CD8-positive, alpha-beta memory T cell (primary cell): Measurements from ENCODE around the gene CYB5RL. TPM values are rescaled to one million over a fixed set of nuclear protein-coding genes. Genes with fewer than 3 reads are reported as not detected.
A peak's percentile ranks its signal among the peaks of the same experiment; 100 is the strongest.

Experiments
- CTCF ChIA-PET: fragments of 350-600 bp; sonication (Branson Sonifier 250); formaldehyde crosslinking; loops from one replicate; lab custom pipeline; 2021; ENCODE audit warnings: antibody characterized with exemption; lab: Charles Lee
- POLR2A ChIA-PET: fragments of 350-600 bp; sonication (Branson Sonifier 250); formaldehyde crosslinking; loops from one replicate; lab custom pipeline; 2021; ENCODE audit warnings: antibody characterized with exemption; lab: Charles Lee
- DNase-seq, 5 donors: peaks; one replicate each; pipeline versions ENCODE4 v3.0.0 to v3.0.0-alpha.2; 2020 to 2022; ENCODE audit warnings: mixed read lengths in 1 of 5
- H3K27ac ChIP-seq: one replicate; pipeline ENCODE4 v1.7.0; 2013; ENCODE audit warnings: low read depth, mild to moderate bottlenecking, low read length, moderate library complexity
- H3K27me3 ChIP-seq: 2 replicates; pipeline ENCODE4 v1.7.0; 2013; ENCODE audit warnings: low read length, mild to moderate bottlenecking; ENCODE audit not compliant: insufficient read depth, poor library complexity, severe bottlenecking
- H3K36me3 ChIP-seq: 2 replicates; pipeline ENCODE4 v1.7.0; 2013; ENCODE audit warnings: mild to moderate bottlenecking, low read length, moderate library complexity; ENCODE audit not compliant: insufficient read depth
- H3K4me1 ChIP-seq: 2 replicates; pipeline ENCODE4 v1.7.0; 2013; ENCODE audit warnings: mild to moderate bottlenecking, low read length, moderate library complexity; ENCODE audit not compliant: insufficient read depth
- H3K4me3 ChIP-seq: 2 replicates; pipeline ENCODE4 v1.7.0; 2013; ENCODE audit warnings: mild to moderate bottlenecking, low read length
- H3K9me3 ChIP-seq: 2 replicates; pipeline ENCODE4 v1.7.0; 2013; ENCODE audit warnings: mild to moderate bottlenecking, low read length
- H3K27ac Mint-ChIP-seq, 8 donors: one replicate each; pipeline ENCODE4 v1.8.0; 2020 to 2021; ENCODE audit warnings: mixed read lengths in 8 of 8, mild to moderate bottlenecking in 6 of 8, inconsistent platforms in 3 of 8, moderate library complexity in 3 of 8
- H3K27me3 Mint-ChIP-seq, 2 donors: one replicate each; pipeline ENCODE4 v1.8.0; 2020 to 2021; ENCODE audit warnings: mixed read lengths in 2 of 2, mild to moderate bottlenecking in 1 of 2, moderate library complexity in 1 of 2
- H3K36me3 Mint-ChIP-seq, 3 donors: one replicate each; pipeline ENCODE4 v1.8.0; 2020 to 2021; ENCODE audit warnings: mixed read lengths in 3 of 3, inconsistent platforms in 1 of 3, mild to moderate bottlenecking in 1 of 3
- H3K4me1 Mint-ChIP-seq, 3 donors: one replicate each; pipeline ENCODE4 v1.8.0; 2020 to 2021; ENCODE audit warnings: mixed read lengths in 3 of 3, inconsistent platforms in 1 of 3, mild to moderate bottlenecking in 1 of 3
- H3K4me3 Mint-ChIP-seq, 7 donors: one replicate each; pipeline ENCODE4 v1.8.0; 2020 to 2021; ENCODE audit warnings: mixed read lengths in 7 of 7, mild to moderate bottlenecking in 6 of 7, moderate library complexity in 4 of 7, inconsistent platforms in 2 of 7
- H3K9me3 Mint-ChIP-seq, 5 donors: one replicate each; pipeline ENCODE4 v1.8.0; 2020 to 2022; ENCODE audit warnings: mixed read lengths in 5 of 5, mild to moderate bottlenecking in 3 of 5, moderate library complexity in 2 of 5, inconsistent platforms in 1 of 5
- polyA plus RNA-seq: library from polyadenylated mRNA; unstranded; fragments of 300-500 nt; fragmentation: Illumina TruSeq; gene quantifications from one replicate; pipeline ENCODE4 v1.2.3, GENCODE V29; 2021
- total RNA-seq, 2 experiments: library from RNA; stranded (reverse); gene quantifications; one replicate each; pipeline ENCODE4 v1.2.3, GENCODE V29; 2021

The CYB5RL gene
- 10 to 100 TPM; 11.8 to 13.9 TPM for total RNA-seq
- 3.7 TPM for polyA plus RNA-seq

- H3K27ac Mint-ChIP-seq, result peak within 1 kb of the TSS; percentile 27 to 93 (median 92)
- POLR2A ChIA-PET, result interaction anchor here (1.1 kb wide), 1 partner anchor 206 kb away, joined by 4 read pairs; the partner anchor contains the start of gene SSBP3
- H3K4me1 Mint-ChIP-seq, result peaks cover 37 to 55% (median 38%) of the 10 kb centered on the region in 3 donors
- Histone ChIP-seq H3K4me1 (peaks cover 19% of the 10 kb centered on the region), H3K4me3 (peak within 1 kb of the TSS; percentile 94), H3K9me3 (no peaks in the 10 kb centered on the region), H3K36me3 (no peaks in the 10 kb centered on the region), H3K27me3 (no peaks in the 10 kb centered on the region), H3K27ac (peak within 1 kb of the TSS; percentile 75)
- H3K36me3 Mint-ChIP-seq, result peaks cover 0 to 44% (median 1%) of the 10 kb centered on the region in 3 donors
- DNase-seq, result peak; percentile 79 to 92 (median 89)
- no peaks in the 10 kb centered on the region for H3K27me3 Mint-ChIP-seq
- CTCF ChIA-PET, result interaction anchor here (0.9 to 2.4 kb wide), 6 partner anchors 10 to 289 kb away, joined by 3 to 13 read pairs (median 3); partner anchors contain the start of gene SSBP3
- H3K9me3 Mint-ChIP-seq, result no peaks in the 10 kb centered on the region
- H3K4me3 Mint-ChIP-seq, result peak within 1 kb of the TSS; percentile 88 to 96 (median 93)
Measured at GRCh38 chr1:54199765-54200518, at the start of gene CYB5RL, which contains the start of gene MRPL37. CYB5RL (minus strand) TSS chr1:54200030; CDS start chr1:54195616, 4,414 bp downstream. MRPL37 (plus strand) TSS chr1:54200167; CDS start chr1:54200244, 77 bp downstream.

- POLR2A ChIA-PET, result no interaction called here
- Histone ChIP-seq H3K36me3 (no peaks in the 10 kb centered on the region), H3K9me3 (no peaks in the 10 kb centered on the region), H3K27ac (no peak overlapping the region), H3K4me3 (no peak overlapping the region), H3K4me1 (no peaks in the 10 kb centered on the region), H3K27me3 (no peaks in the 10 kb centered on the region)
- CTCF ChIA-PET, result no interaction called here
- no peak for DNase-seq
- H3K9me3 Mint-ChIP-seq, result no peaks in the 10 kb centered on the region
- H3K4me3 Mint-ChIP-seq, result no peak overlapping the region
- peak overlapping the region in 3 of 8 donors; percentile 9 to 89 (median 58) for H3K27ac Mint-ChIP-seq
- H3K36me3 Mint-ChIP-seq, result peaks cover 0 to 73% (median 0%) of the 10 kb centered on the region in 3 donors
- no peaks in the 10 kb centered on the region for H3K27me3 Mint-ChIP-seq
- H3K4me1 Mint-ChIP-seq, result peaks cover 0 to 13% (median 6%) of the 10 kb centered on the region in 3 donors
Measured at GRCh38 chr1:54248966-54249365, 49.1 kb upstream of the CYB5RL start.

- ChIA-PET POLR2A (no interaction called here), CTCF (interaction anchor here (1.0 kb wide), 1 partner anchor 241 kb away, joined by 3 read pairs; no protein-coding TSS in a partner anchor)
- H3K9me3 ChIP-seq, result no peaks in the 10 kb centered on the region
- Mint-ChIP-seq H3K4me1 (peaks cover 0 to 6% (median 5%) of the 10 kb centered on the region in 3 donors), H3K27me3 (no peaks in the 10 kb centered on the region), H3K27ac (no peak overlapping the region), H3K36me3 (peaks cover 0 to 81% (median 3%) of the 10 kb centered on the region in 3 donors), H3K9me3 (no peaks in the 10 kb centered on the region), H3K4me3 (no peak overlapping the region)
- no peaks in the 10 kb centered on the region for H3K36me3 ChIP-seq
- no peak overlapping the region for H3K4me3 ChIP-seq
- H3K27me3 ChIP-seq, result no peaks in the 10 kb centered on the region
- no peaks in the 10 kb centered on the region for H3K4me1 ChIP-seq
- DNase-seq, result no peak
- no peak overlapping the region for H3K27ac ChIP-seq
Measured at GRCh38 chr1:54247863-54248515, 48.2 kb upstream of the CYB5RL start.

GRCh38 chr1:54246116-54246721 lies 46.4 kb upstream of the CYB5RL start:
- H3K27me3 Mint-ChIP-seq, result no peaks in the 10 kb centered on the region
- POLR2A ChIA-PET, result no interaction called here

GRCh38 chr1:54245501-54245900 lies 45.7 kb upstream of the CYB5RL start:
- no peak for DNase-seq
- Histone ChIP-seq H3K4me1 (no peaks in the 10 kb centered on the region), H3K27ac (no peak overlapping the region), H3K4me3 (no peak overlapping the region), H3K27me3 (no peaks in the 10 kb centered on the region), H3K36me3 (no peaks in the 10 kb centered on the region), H3K9me3 (no peaks in the 10 kb centered on the region)
- Mint-ChIP-seq H3K27me3 (no peaks in the 10 kb centered on the region), H3K9me3 (no peaks in the 10 kb centered on the region), H3K4me3 (no peak overlapping the region), H3K4me1 (peaks cover 0 to 2% (median 0%) of the 10 kb centered on the region in 3 donors), H3K27ac (no peak overlapping the region), H3K36me3 (peaks cover 0 to 72% (median 3%) of the 10 kb centered on the region in 3 donors)
- ChIA-PET POLR2A (no interaction called here), CTCF (no interaction called here)

More at GRCh38 chr1:54246116-54246721, 46.4 kb upstream of the CYB5RL start:
- Histone ChIP-seq H3K27me3 (no peaks in the 10 kb centered on the region), H3K36me3 (no peaks in the 10 kb centered on the region), H3K4me1 (no peaks in the 10 kb centered on the region), H3K27ac (no peak overlapping the region), H3K9me3 (no peaks in the 10 kb centered on the region), H3K4me3 (no peak overlapping the region)
- CTCF ChIA-PET, result no interaction called here
- no peak overlapping the region for H3K4me3 Mint-ChIP-seq
- no peaks in the 10 kb centered on the region for H3K9me3 Mint-ChIP-seq
- H3K27ac Mint-ChIP-seq, result peak overlapping the region in 2 of 8 donors; percentile 6 to 34
- H3K4me1 Mint-ChIP-seq, result peaks cover 0 to 2% (median 0%) of the 10 kb centered on the region in 3 donors
- peaks cover 0 to 74% (median 3%) of the 10 kb centered on the region in 3 donors for H3K36me3 Mint-ChIP-seq
- DNase-seq, result no peak

- Mint-ChIP-seq H3K4me3 (no peak overlapping the region), H3K36me3 (peaks cover 0 to 70% (median 3%) of the 10 kb centered on the region in 3 donors), H3K27me3 (no peaks in the 10 kb centered on the region), H3K27ac (peak overlapping the region in 3 of 8 donors; percentile 38 to 72 (median 52)), H3K4me1 (peaks cover 0 to 2% (median 0%) of the 10 kb centered on the region in 3 donors), H3K9me3 (no peaks in the 10 kb centered on the region)
- H3K4me3 ChIP-seq, result no peak overlapping the region
- ChIA-PET CTCF (no interaction called here), POLR2A (no interaction called here)
- H3K36me3 ChIP-seq, result no peaks in the 10 kb centered on the region
- no peaks in the 10 kb centered on the region for H3K4me1 ChIP-seq
- no peak for DNase-seq
- H3K27ac ChIP-seq, result no peak overlapping the region
- H3K27me3 ChIP-seq, result no peaks in the 10 kb centered on the region
- no peaks in the 10 kb centered on the region for H3K9me3 ChIP-seq
Measured at GRCh38 chr1:54244655-54245054, 44.8 kb upstream of the CYB5RL start.

- H3K4me1 ChIP-seq, result no peaks in the 10 kb centered on the region
- H3K9me3 ChIP-seq, result no peaks in the 10 kb centered on the region
- DNase-seq, result no peak
- no peak overlapping the region for H3K27ac ChIP-seq
- H3K27me3 ChIP-seq, result no peaks in the 10 kb centered on the region
- peaks cover 0 to 3% (median 0%) of the 10 kb centered on the region in 3 donors for H3K4me1 Mint-ChIP-seq
- no peak overlapping the region for H3K4me3 Mint-ChIP-seq
- no peaks in the 10 kb centered on the region for H3K27me3 Mint-ChIP-seq
- CTCF ChIA-PET, result no interaction called here
- no peak overlapping the region for H3K4me3 ChIP-seq
- H3K36me3 ChIP-seq, result peaks cover 13% of the 10 kb centered on the region
- H3K9me3 Mint-ChIP-seq, result no peaks in the 10 kb centered on the region
- H3K27ac Mint-ChIP-seq, result peak overlapping the region in 3 of 8 donors; percentile 14 to 33 (median 22)
- H3K36me3 Mint-ChIP-seq, result peaks cover 0 to 74% (median 6%) of the 10 kb centered on the region in 3 donors
- POLR2A ChIA-PET, result no interaction called here
Measured at GRCh38 chr1:54243022-54243421, 43.2 kb upstream of the CYB5RL start.
